HepG2 (cell line): ENCODE data around the gene ACOX3. TPM values are rescaled to one million over a fixed set of nuclear protein-coding genes. Genes with fewer than 3 reads are reported as not detected.

Experiments
- ATAC-seq: fragments of 200-7000 bp; cut with Tn5 transposase; 3 replicates; pipeline ENCODE4 v1.9.1; 2020; ENCODE audit warnings: mild to moderate bottlenecking, moderate library complexity
- BruUV-seq: library from RNA; stranded (reverse); fragments of 400-500 nt; replicated peaks from 2 replicates; lab custom pipeline; 2021; lab: Mats Ljungman, UMichigan
- CTCF ChIA-PET: fragments of 300-600 bp; formaldehyde crosslinking; extraction: SDS; loops from one replicate; lab custom pipeline; 2021; ENCODE audit warnings: low total read pairs, inconsistent platforms, low intra/inter-chr PET ratio; lab: Yijun Ruan, JAX
- POLR2A ChIA-PET: fragments of 350-600 bp; sonication (Branson Sonifier 250); formaldehyde crosslinking; loops from one replicate; lab custom pipeline; 2020; ENCODE audit warnings: antibody characterized with exemption, inconsistent platforms; lab: Yijun Ruan, JAX
- DNase-seq: peaks from one replicate; pipeline ENCODE4 v3.0.0-alpha.2; 2015; ENCODE audit warnings: low spot score
- FAIRE-seq: peaks from 3 replicates; lab custom pipeline; 2011; peaks lifted over from hg19 to GRCh38; lab: Jason Lieb, UNC
- H2AFZ ChIP-seq: one replicate; pipeline ENCODE4 v1.6.1; 2011; ENCODE audit warnings: low read length, inconsistent platforms
- H3K27ac ChIP-seq: fragments of 300-600 bp; 3 replicates; pipeline ENCODE4 v1.8.0; 2011; ENCODE audit warnings: mixed run types, mild to moderate bottlenecking, mixed read lengths, low read length, inconsistent platforms; ENCODE audit not compliant: insufficient read depth; ENCODE audit errors: extremely low read length
- H3K27me3 ChIP-seq, 2 experiments: fragments of 200-600 bp in 1 of 2; 2 replicates in 1 of 2; 3 replicates in 1 of 2; pipeline versions ENCODE4 v1.6.0 to v1.8.0; 2011; ENCODE audit warnings: low read length in 2 of 2, mild to moderate bottlenecking in 2 of 2, moderate library complexity in 2 of 2, inconsistent platforms in 1 of 2; ENCODE audit not compliant: insufficient read depth in 2 of 2, control insufficient read depth in 1 of 2
- H3K36me3 ChIP-seq, 2 experiments: fragments of 200-600 bp in 1 of 2; replicated peaks in 1 of 2; 2 replicates in 1 of 2; 3 replicates in 1 of 2; pipeline versions ENCODE4 v1.5.1 to v1.8.0; 2011; ENCODE audit warnings: low read length in 2 of 2, inconsistent platforms in 1 of 2; ENCODE audit not compliant: insufficient read depth in 2 of 2, control insufficient read depth in 1 of 2
- H3K4me1 ChIP-seq: 2 replicates; pipeline ENCODE4 v1.5.1; 2012; ENCODE audit warnings: low read length, inconsistent platforms; ENCODE audit not compliant: insufficient read depth
- H3K4me2 ChIP-seq: 2 replicates; pipeline ENCODE4 v1.6.0; 2011; ENCODE audit warnings: low read depth, low read length, inconsistent platforms
- H3K4me3 ChIP-seq, 3 experiments: fragments of 200-600 bp in 1 of 3; sonication (generic), shearing (Covaris generic) in 1 of 3; replicated peaks in 1 of 3; 2 replicates each; pipeline ENCODE4 v1.5.1; 2011 to 2016; ENCODE audit warnings: low read length in 3 of 3, inconsistent platforms in 2 of 3, low read depth in 2 of 3, mild to moderate bottlenecking in 2 of 3, control low read depth in 1 of 3, mixed read lengths in 1 of 3; ENCODE audit not compliant: insufficient read depth in 1 of 3
- H3K79me2 ChIP-seq: one replicate; pipeline ENCODE4 v1.6.1; 2011; ENCODE audit warnings: low read length, inconsistent platforms; ENCODE audit not compliant: insufficient read depth
- H3K9ac ChIP-seq: 2 replicates; pipeline ENCODE4 v1.6.0; 2011; ENCODE audit warnings: mild to moderate bottlenecking, low read depth, low read length, inconsistent platforms; ENCODE audit not compliant: insufficient read depth
- H3K9me3 ChIP-seq: 2 replicates; pipeline ENCODE4 v1.5.1; 2012; ENCODE audit warnings: mild to moderate bottlenecking, low read length
- H4K20me1 ChIP-seq: 2 replicates; pipeline ENCODE4 v1.6.0; 2011; ENCODE audit warnings: inconsistent platforms, mild to moderate bottlenecking, low read length, moderate library complexity; ENCODE audit not compliant: insufficient read depth
- ARNT2 ChIP-seq: sonication (generic); formaldehyde crosslinking; IDR thresholded peaks from 2 replicates; pipeline ENCODE4 v1.8.0; 2022; ENCODE audit warnings: mild to moderate bottlenecking, low read depth, missing genetic modification reagents, moderate library complexity
- ATF1 ChIP-seq: IDR thresholded peaks from 2 replicates; pipeline ENCODE4 v1.6.1; 2016; ENCODE audit warnings: mild to moderate bottlenecking, control low read depth
- ATF7-NPFF ChIP-seq: sonication (generic); formaldehyde crosslinking; IDR thresholded peaks from 2 replicates; pipeline ENCODE4 v1.8.1; 2023; ENCODE audit warnings: mild to moderate bottlenecking, low read depth, missing genetic modification reagents, moderate library complexity
- CEBPG ChIP-seq: IDR thresholded peaks from 2 replicates; pipeline ENCODE4 v1.6.1; 2016
- DPF2 ChIP-seq: sonication (generic); formaldehyde crosslinking; IDR thresholded peaks from 2 replicates; pipeline ENCODE4 v1.4.0; 2020; ENCODE audit warnings: mild to moderate bottlenecking, low read depth, missing genetic modification reagents, borderline replicate concordance
- HNRNPH1 ChIP-seq: fragments of 200-400 bp; formaldehyde crosslinking; optimal IDR thresholded peaks from 2 replicates; pipeline ENCODE3; 2017; ENCODE audit warnings: mild to moderate bottlenecking, low read depth, low read length
- KLF12 ChIP-seq: sonication (generic); formaldehyde crosslinking; IDR thresholded peaks from 2 replicates; pipeline ENCODE4 v1.4.0; 2020; ENCODE audit warnings: missing genetic modification reagents, borderline replicate concordance
- NR0B2 ChIP-seq: sonication (generic); formaldehyde crosslinking; IDR thresholded peaks from 2 replicates; pipeline ENCODE4 v1.4.0; 2020; ENCODE audit warnings: mild to moderate bottlenecking, missing genetic modification reagents
- PCBP2 ChIP-seq: fragments of 200-400 bp; formaldehyde crosslinking; optimal IDR thresholded peaks from 2 replicates; pipeline ENCODE3; 2018; ENCODE audit warnings: low read length, low read depth; ENCODE audit not compliant: poor library complexity, severe bottlenecking
- ZNF101 ChIP-seq: sonication (generic); formaldehyde crosslinking; IDR thresholded peaks from 2 replicates; pipeline ENCODE4 v1.4.0; 2020; ENCODE audit warnings: mild to moderate bottlenecking, low read depth, missing genetic modification reagents, borderline replicate concordance
- ZNF124 ChIP-seq: sonication (generic); formaldehyde crosslinking; IDR thresholded peaks from 2 replicates; pipeline ENCODE4 v1.4.0; 2020; ENCODE audit warnings: missing genetic modification reagents
- ZNF343 ChIP-seq: sonication (generic); formaldehyde crosslinking; IDR thresholded peaks from 2 replicates; pipeline ENCODE4 v1.4.0; 2020; ENCODE audit warnings: mild to moderate bottlenecking, missing genetic modification reagents
- ZNF367 ChIP-seq: sonication (generic); formaldehyde crosslinking; IDR thresholded peaks from 2 replicates; pipeline ENCODE4 v1.4.0; 2020; ENCODE audit warnings: missing genetic modification reagents, borderline replicate concordance
- ZNF441 ChIP-seq: sonication (generic); formaldehyde crosslinking; IDR thresholded peaks from 2 replicates; pipeline ENCODE4 v1.7.0; 2021; ENCODE audit warnings: missing genetic modification reagents, borderline replicate concordance
- ZNF451 ChIP-seq: sonication (generic); formaldehyde crosslinking; IDR thresholded peaks from 2 replicates; pipeline ENCODE4 v1.5.0; 2020; ENCODE audit warnings: mild to moderate bottlenecking, missing genetic modification reagents
- ZNF530 ChIP-seq: sonication (generic); formaldehyde crosslinking; IDR thresholded peaks from 2 replicates; pipeline ENCODE4 v1.5.0; 2020; ENCODE audit warnings: low read depth, mild to moderate bottlenecking, missing genetic modification reagents
- ZNF598 ChIP-seq: sonication (generic); formaldehyde crosslinking; IDR thresholded peaks from 2 replicates; pipeline ENCODE4 v1.5.1; 2020; ENCODE audit warnings: mild to moderate bottlenecking, missing genetic modification reagents, borderline replicate concordance
- ZNF619 ChIP-seq: sonication (generic); formaldehyde crosslinking; IDR thresholded peaks from 2 replicates; pipeline ENCODE4 v1.4.0; 2020; ENCODE audit warnings: mild to moderate bottlenecking, missing genetic modification reagents
- WGBS: methylation state at CpG from one replicate; pipeline ENCODE4 v1.1.6; 2017; ENCODE audit warnings: low lambda C conversion rate; 5-methylcytosine and 5-hydroxymethylcytosine counted together
- in situ Hi-C: cut with HindIII; loops from 2 replicates; pipeline ENCODE4 v1.10.0; 2017; ENCODE audit warnings: low pct_unique_long_range_greater_than_20kb; ENCODE audit not compliant: extremely low pct_ligation_motif_present
- intact Hi-C: fragments of 100-400 bp; cut with micrococcal nuclease; formaldehyde crosslinking; loops from one replicate; pipeline ENCODE4 v1.10.0; 2022; ENCODE audit not compliant: unreplicated experiment
- polyA plus RNA-seq, 8 experiments: library from polyadenylated mRNA; depleted of rRNA in 3 of 8; stranded (reverse) in 7 of 8; unstranded in 1 of 8; fragments of >200 nt; fragmentation: Illumina TruSeq in 4 of 8; extraction: Trizol in 4 of 8; gene quantifications; 2 replicates each; pipeline versions ENCODE4 v1.2.1 to v1.2.3, GENCODE V29; 2011 to 2016; ENCODE audit warnings: low read depth in 4 of 8, missing spikeins in 1 of 8, mixed read lengths in 1 of 8; ENCODE audit not compliant: insufficient read depth in 1 of 8
- total RNA-seq, 5 experiments: library from RNA; depleted of rRNA; stranded (reverse); fragments of >200 nt; fragmentation: Illumina TruSeq; extraction: Trizol; gene quantifications; 2 replicates each; pipeline ENCODE4 v1.2.3, GENCODE V29; 2016; ENCODE audit warnings: low read depth in 1 of 5
- TF ChIP-seq, protein P1 (sequence below): sonication (generic); formaldehyde crosslinking; IDR thresholded peaks from 2 replicates; pipeline ENCODE4 v1.5.1; 2020; ENCODE audit warnings: mild to moderate bottlenecking, missing genetic modification reagents, borderline replicate concordance

Gene ACOX3
- total and polyA plus RNA-seq, 2 of the 13 experiments (the other 11 are each of a cell fraction or from before 2014, with no cell fraction given): 4.2 to 17.8 TPM

DNA sequence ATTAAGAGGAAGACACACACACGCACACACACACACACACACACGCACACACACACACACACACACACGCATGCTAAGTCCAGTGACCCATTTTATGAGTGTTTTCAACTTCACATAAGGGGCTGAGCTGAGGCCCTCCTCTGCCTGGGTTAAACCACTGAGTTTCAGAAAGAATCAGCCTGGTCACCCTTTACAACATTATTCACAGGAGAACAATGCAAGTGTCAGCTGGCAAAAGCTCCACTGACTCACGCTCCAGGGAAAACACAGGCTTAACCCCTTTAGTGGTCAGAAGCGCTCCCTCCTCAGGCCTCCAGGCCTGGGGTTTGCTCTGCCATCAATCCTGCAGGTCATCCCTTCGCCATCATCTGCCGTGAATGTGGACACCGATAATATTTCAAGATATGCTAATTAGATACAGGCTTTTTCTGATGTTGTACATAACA is 46.9 kb downstream of the ACOX3 start:
- 90% methylated on average over 8 of the region's 8 CpGs for WGBS
- TF ChIP-seq DPF2 (CRISPR knock-in tag) (no peak), ARNT2 (CRISPR knock-in tag) (no peak), ZNF101 (CRISPR knock-in tag) (no peak), ZNF367 (CRISPR knock-in tag) (no peak), ZNF598 (CRISPR knock-in tag) (no peak), HNRNPH1 (no peak), NR0B2 (CRISPR knock-in tag) (no peak), ZNF451 (CRISPR knock-in tag) (no peak), CEBPG (CRISPR knock-in tag) (no peak), KLF12 (CRISPR knock-in tag) (no peak), ZNF343 (no peak), ATF7-NPFF (CRISPR knock-in tag) (no peak), ZNF441 (CRISPR knock-in tag) (no peak), ATF1 (CRISPR knock-in tag) (no peak), PCBP2 (no peak), ZNF530 (CRISPR knock-in tag) (no peak), ZNF124 (no peak), ZNF619 (CRISPR knock-in tag) (no peak)
- TF ChIP-seq, protein P1, sequence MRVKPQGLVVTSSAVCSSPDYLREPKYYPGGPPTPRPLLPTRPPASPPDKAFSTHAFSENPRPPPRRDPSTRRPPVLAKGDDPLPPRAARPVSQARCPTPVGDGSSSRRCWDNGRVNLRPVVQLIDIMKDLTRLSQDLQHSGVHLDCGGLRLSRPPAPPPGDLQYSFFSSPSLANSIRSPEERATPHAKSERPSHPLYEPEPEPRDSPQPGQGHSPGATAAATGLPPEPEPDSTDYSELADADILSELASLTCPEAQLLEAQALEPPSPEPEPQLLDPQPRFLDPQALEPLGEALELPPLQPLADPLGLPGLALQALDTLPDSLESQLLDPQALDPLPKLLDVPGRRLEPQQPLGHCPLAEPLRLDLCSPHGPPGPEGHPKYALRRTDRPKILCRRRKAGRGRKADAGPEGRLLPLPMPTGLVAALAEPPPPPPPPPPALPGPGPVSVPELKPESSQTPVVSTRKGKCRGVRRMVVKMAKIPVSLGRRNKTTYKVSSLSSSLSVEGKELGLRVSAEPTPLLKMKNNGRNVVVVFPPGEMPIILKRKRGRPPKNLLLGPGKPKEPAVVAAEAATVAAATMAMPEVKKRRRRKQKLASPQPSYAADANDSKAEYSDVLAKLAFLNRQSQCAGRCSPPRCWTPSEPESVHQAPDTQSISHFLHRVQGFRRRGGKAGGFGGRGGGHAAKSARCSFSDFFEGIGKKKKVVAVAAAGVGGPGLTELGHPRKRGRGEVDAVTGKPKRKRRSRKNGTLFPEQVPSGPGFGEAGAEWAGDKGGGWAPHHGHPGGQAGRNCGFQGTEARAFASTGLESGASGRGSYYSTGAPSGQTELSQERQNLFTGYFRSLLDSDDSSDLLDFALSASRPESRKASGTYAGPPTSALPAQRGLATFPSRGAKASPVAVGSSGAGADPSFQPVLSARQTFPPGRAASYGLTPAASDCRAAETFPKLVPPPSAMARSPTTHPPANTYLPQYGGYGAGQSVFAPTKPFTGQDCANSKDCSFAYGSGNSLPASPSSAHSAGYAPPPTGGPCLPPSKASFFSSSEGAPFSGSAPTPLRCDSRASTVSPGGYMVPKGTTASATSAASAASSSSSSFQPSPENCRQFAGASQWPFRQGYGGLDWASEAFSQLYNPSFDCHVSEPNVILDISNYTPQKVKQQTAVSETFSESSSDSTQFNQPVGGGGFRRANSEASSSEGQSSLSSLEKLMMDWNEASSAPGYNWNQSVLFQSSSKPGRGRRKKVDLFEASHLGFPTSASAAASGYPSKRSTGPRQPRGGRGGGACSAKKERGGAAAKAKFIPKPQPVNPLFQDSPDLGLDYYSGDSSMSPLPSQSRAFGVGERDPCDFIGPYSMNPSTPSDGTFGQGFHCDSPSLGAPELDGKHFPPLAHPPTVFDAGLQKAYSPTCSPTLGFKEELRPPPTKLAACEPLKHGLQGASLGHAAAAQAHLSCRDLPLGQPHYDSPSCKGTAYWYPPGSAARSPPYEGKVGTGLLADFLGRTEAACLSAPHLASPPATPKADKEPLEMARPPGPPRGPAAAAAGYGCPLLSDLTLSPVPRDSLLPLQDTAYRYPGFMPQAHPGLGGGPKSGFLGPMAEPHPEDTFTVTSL: no peak

More for the DNA sequence above, 46.9 kb downstream of the ACOX3 start:
- no peak overlapping the region for H3K4me2 ChIP-seq
- no TSS peak for BruUV-seq
- intact Hi-C loops: no loop called here
- no peak overlapping the region for H2AFZ ChIP-seq
- H3K36me3 ChIP-seq: peaks cover 2 to 17% of the 10 kb centered on the region in 2 experiments; a peak in 3 of 5 replicates
- H3K9ac ChIP-seq: no peak overlapping the region
- H3K9me3 ChIP-seq: no peaks in the 10 kb centered on the region
- FAIRE-seq (no peak), DNase-seq (no peak), ATAC-seq (no peak)
- no peaks in the 10 kb centered on the region for H4K20me1 ChIP-seq
- CTCF ChIA-PET: no interaction called here
- H3K27ac ChIP-seq: no peak overlapping the region
- H3K79me2 ChIP-seq: no peaks in the 10 kb centered on the region
- H3K27me3 ChIP-seq: no peaks in the 10 kb centered on the region; a peak in 1 of 5 replicates
- H3K4me1 ChIP-seq: no peaks in the 10 kb centered on the region
- in situ Hi-C loops: no loop called here
- POLR2A ChIA-PET: no interaction called here
- H3K4me3 ChIP-seq: no peak overlapping the region
